HG03066 (cell line): ENCODE results near the gene CCL26.
"Not testable (repeated sequence)": the region's sequence is repeated elsewhere in the genome, so short reads cannot be mapped to it uniquely, and the experiment has no call there.

ENCODE experiments used
- ATAC-seq: cut with Tn5 transposase; IDR thresholded peaks from one replicate; pipeline ENCODE4 v1.9.1; 2021; ENCODE audit warnings: low read depth; ENCODE audit not compliant: unreplicated experiment

Gene CCL26

GRCh38 chr7:75793676-75794075 is 21.7 kb upstream of the CCL26 start:
- no peak for ATAC-seq

- ATAC-seq, result not testable (repeated sequence)
Observed at GRCh38 chr7:75792567-75792966, 20.6 kb upstream of the CCL26 start.

GRCh38 chr7:75789361-75789924 is 17.4 kb upstream of the CCL26 start:
- ATAC-seq, result no peak

- ATAC-seq, result not testable (repeated sequence)
Observed at GRCh38 chr7:75788154-75788847, 16.3 kb upstream of the CCL26 start.

GRCh38 chr7:75783058-75783457 is 11.0 kb upstream of the CCL26 start:
- not testable (repeated sequence) for ATAC-seq

GRCh38 chr7:75780647-75781273 is 8.7 kb upstream of the CCL26 start:
- not testable (repeated sequence) for ATAC-seq

GRCh38 chr7:75779516-75779915 is 7.5 kb upstream of the CCL26 start:
- ATAC-seq, result not testable (repeated sequence)

GRCh38 chr7:75779035-75779434 is 7.0 kb upstream of the CCL26 start:
- ATAC-seq, result not testable (repeated sequence)

- no peak for ATAC-seq
Observed at GRCh38 chr7:75776295-75776971, 4.4 kb upstream of the CCL26 start.

GRCh38 chr7:75773958-75774357 is 1.9 kb upstream of the CCL26 start:
- ATAC-seq, result not testable (repeated sequence)

GRCh38 chr7:75771224-75771623 is 787 bp downstream of the CCL26 start:
- no peak for ATAC-seq

- no peak for ATAC-seq
Observed at GRCh38 chr7:75762350-75762917, 9.6 kb downstream of the CCL26 start.

GRCh38 chr7:75761801-75762200 is 10.2 kb downstream of the CCL26 start:
- not testable (repeated sequence) for ATAC-seq

- no peak for ATAC-seq
Observed at GRCh38 chr7:75758491-75758890, 13.5 kb downstream of the CCL26 start.

GRCh38 chr7:75757860-75758259 is 14.2 kb downstream of the CCL26 start:
- ATAC-seq, result no peak

GRCh38 chr7:75756991-75757676 is 14.9 kb downstream of the CCL26 start:
- ATAC-seq, result no peak

GRCh38 chr7:75756206-75756990 is 15.6 kb downstream of the CCL26 start:
- no peak for ATAC-seq

- ATAC-seq, result no peak
Observed at GRCh38 chr7:75743455-75743859, 28.6 kb downstream of the CCL26 start.

- ATAC-seq, result no peak
Observed at GRCh38 chr7:75740846-75741497, 31.0 kb downstream of the CCL26 start.
